Measurements from ENCODE around the gene CHST3. TPM values are rescaled to one million over a fixed set of nuclear protein-coding genes. Genes with fewer than 3 reads are reported as not detected.

CHST3 gene
- total and polyA plus RNA-seq, 9 of the 15 experiments (the other 6 are each of a cell fraction or from before 2014, with no cell fraction given): 0.01 to 1.3 (median 0.15) TPM

GRCh38 chr10:72038458-72039001 lies 74.3 kb downstream of the CHST3 start:
- Histone ChIP-seq H3K9ac (ENCODE audit: insufficient read depth in 1 of 2, low read depth in 2 of 2, low read length in 2 of 2) (0 out of 4 replicates have a peak overlapping the region, but pooled peaks of 1 of the 2 experiments have one; percentile 12), H3K4me3 (no peak overlapping the region), H4K20me1 (replicated peaks; ENCODE audit: control insufficient read depth, insufficient read depth, low read length) (no peaks in the 10 kb centered on the region), H3K4me1 (replicated peaks in 1 of 2; ENCODE audit: control insufficient read depth in 2 of 2, insufficient read depth in 2 of 2, low read length in 2 of 2) (peaks cover 3 to 4% of the 10 kb centered on the region in 2 experiments; a peak in 3 of 5 replicates), H2AFZ (ENCODE audit: low read depth, low read length) (no peak overlapping the region), H3K79me2 (ENCODE audit: control insufficient read depth, insufficient read depth, low read length) (no peaks in the 10 kb centered on the region), H3K9me1 (ENCODE audit: control insufficient read depth, insufficient read depth, low read length) (no peaks in the 10 kb centered on the region), H3K4me2 (ENCODE audit: insufficient read depth, low read length) (no peak overlapping the region), H3K27ac (ENCODE audit: extremely low read depth, low read depth, low read length) (no peak overlapping the region), H3K9me3 (replicated peaks; ENCODE audit: control insufficient read depth, insufficient read depth, low read depth, low read length) (no peaks in the 10 kb centered on the region), H3K36me3 (ENCODE audit: control insufficient read depth, insufficient read depth, low read length) (no peaks in the 10 kb centered on the region), H3K27me3 (ENCODE audit: control insufficient read depth in 2 of 2, insufficient read depth in 2 of 2, low read length in 2 of 2) (peaks cover 0 to 43% of the 10 kb centered on the region in 2 experiments; a peak in 3 of 5 replicates)
- ATAC-seq (no peak), FAIRE-seq (no peak), DNase-seq (ENCODE audit: extremely low read depth in 1 of 4, low spot score in 3 of 4) (peak in 1 of 4 experiments; percentile 40)
- intact Hi-C loops (cut with micrococcal nuclease) (no loop called here), in situ Hi-C loops (cut with MboI) (no loop called here)
- no TSS peak for BruUV-seq (replicated peaks)
- ChIA-PET POLR2A (interaction anchor here (0.7 kb wide), 2 partner anchors 11 to 188 kb away, joined by 4 to 5 read pairs; no protein-coding TSS in a partner anchor), CTCF (ENCODE audit: low intra/inter-chr PET ratio) (interaction anchor here (0.5 to 0.6 kb wide), 2 partner anchors 10 to 11 kb away, joined by 3 read pairs; no protein-coding TSS in a partner anchor)
- WGBS (ENCODE audit: insufficient coverage, low coverage, missing lambda C conversion rate): 28% methylated on average over 13 of the region's 13 CpGs
- TF ChIP-seq EGR1 (conservative IDR thresholded peaks at IDR 0.05) (peak; percentile 50; the same call in 1 of the 2 replicates), FOSL1 (tag; conservative IDR thresholded peaks at IDR 0.05) (peak; percentile 18; the same call in 1 of the 2 replicates), ZNF384 (IDR thresholded peaks at IDR 0.05; ENCODE audit: low read depth, low read length) (no peak), CREB3L1 (IDR thresholded peaks at IDR 0.05; ENCODE audit: borderline replicate concordance, low read depth) (no peak), ZKSCAN3 (CRISPR knock-in tag; IDR thresholded peaks at IDR 0.05) (peak; percentile 97), ID3 (CRISPR knock-in tag; IDR thresholded peaks at IDR 0.05) (no peak), ID3 (tag; IDR thresholded peaks at IDR 0.05) (0 out of 2 replicates have a peak, but pooled peaks have one; percentile 58), CBFA2T2 (conservative IDR thresholded peaks at IDR 0.05) (no peak), CSDE1 (IDR thresholded peaks at IDR 0.05) (no peak), PURB (CRISPR knock-in tag; IDR thresholded peaks at IDR 0.05; ENCODE audit: low read depth) (no peak), JUND (IDR thresholded peaks at IDR 0.05; ENCODE audit: borderline replicate concordance, low read depth, low read length) (0 out of 2 replicates have a peak, but pooled peaks have one; percentile 14), JUND (tag; IDR thresholded peaks at IDR 0.05; ENCODE audit: borderline replicate concordance, low read depth, low read length) (no peak), DLX4 (CRISPR knock-in tag; IDR thresholded peaks at IDR 0.05) (no peak), CBX1 (IDR thresholded peaks at IDR 0.05; ENCODE audit: low read depth) (no peak), SOX6 (IDR thresholded peaks at IDR 0.05) (0 out of 2 replicates have a peak, but pooled peaks have one; percentile 15), DACH1 (IDR thresholded peaks at IDR 0.05; ENCODE audit: partially characterized antibody) (no peak), KDM1A (IDR thresholded peaks at IDR 0.05) (peak in 1 of 2 experiments; percentile 23; a peak in 1 of 4 replicates), ESRRA (IDR thresholded peaks at IDR 0.05; ENCODE audit: borderline replicate concordance, low read depth) (peak; percentile 81)

Measured in K562 (cell line).